ENCODE data around the gene ALDH1L1.

DNA sequence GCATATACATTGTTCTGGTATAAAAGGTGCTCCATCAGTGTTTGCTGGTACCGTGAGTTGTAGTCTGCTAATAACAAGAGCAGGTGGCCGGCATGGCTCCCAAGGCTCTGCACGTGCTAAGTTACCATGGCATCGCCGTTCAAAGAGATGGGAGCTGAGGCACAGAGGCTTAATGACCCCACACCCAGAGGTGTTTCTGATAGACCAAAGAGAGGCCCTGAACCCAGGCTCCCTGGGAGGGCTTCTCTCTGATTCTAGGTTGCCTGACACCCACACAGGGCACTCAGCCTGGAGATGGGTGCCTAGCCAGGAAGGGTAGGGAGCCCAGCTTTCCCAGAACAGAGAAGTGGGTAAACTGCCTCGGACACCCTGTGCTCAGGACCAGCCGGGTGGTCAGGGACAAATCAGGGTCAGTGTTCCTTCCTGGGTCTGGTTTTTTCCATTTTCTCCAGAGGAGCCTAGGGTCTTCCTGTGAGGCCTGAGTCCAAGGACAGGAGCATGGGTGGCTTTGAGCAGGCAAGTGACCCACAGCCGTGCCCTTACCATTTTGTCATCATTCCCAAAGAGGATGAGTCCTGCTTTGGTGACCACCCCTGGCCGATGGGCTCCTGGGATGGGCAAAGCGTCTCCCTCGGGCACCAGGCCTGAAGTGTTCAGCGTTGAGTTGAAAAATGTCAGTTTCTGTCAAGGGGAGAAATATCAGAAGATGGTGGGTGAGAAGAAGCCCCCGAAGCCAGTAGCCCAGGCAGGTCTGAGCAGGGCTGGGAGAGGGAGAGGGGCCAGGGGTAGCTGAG, 27.3 kb downstream of the ALDH1L1 start:
- TF ChIP-seq, protein P1, sequence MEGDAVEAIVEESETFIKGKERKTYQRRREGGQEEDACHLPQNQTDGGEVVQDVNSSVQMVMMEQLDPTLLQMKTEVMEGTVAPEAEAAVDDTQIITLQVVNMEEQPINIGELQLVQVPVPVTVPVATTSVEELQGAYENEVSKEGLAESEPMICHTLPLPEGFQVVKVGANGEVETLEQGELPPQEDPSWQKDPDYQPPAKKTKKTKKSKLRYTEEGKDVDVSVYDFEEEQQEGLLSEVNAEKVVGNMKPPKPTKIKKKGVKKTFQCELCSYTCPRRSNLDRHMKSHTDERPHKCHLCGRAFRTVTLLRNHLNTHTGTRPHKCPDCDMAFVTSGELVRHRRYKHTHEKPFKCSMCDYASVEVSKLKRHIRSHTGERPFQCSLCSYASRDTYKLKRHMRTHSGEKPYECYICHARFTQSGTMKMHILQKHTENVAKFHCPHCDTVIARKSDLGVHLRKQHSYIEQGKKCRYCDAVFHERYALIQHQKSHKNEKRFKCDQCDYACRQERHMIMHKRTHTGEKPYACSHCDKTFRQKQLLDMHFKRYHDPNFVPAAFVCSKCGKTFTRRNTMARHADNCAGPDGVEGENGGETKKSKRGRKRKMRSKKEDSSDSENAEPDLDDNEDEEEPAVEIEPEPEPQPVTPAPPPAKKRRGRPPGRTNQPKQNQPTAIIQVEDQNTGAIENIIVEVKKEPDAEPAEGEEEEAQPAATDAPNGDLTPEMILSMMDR (IDR thresholded peaks at IDR 0.05; ENCODE audit: insufficient read depth, low read length, poor library complexity, severe bottlenecking) = no peak
- no peak for TF ChIP-seq EZH2phosphoT487 (conservative IDR thresholded peaks at IDR 0.05; ENCODE audit: low read length)

Measured in SU-DHL-6 (cell line).